ENCODE results near the gene PPP1R2. TPM values are rescaled to one million over a fixed set of nuclear protein-coding genes. Genes with fewer than 3 reads are reported as not detected.

Gene PPP1R2
- total and polyA plus RNA-seq, 2 of the 13 experiments (the other 11 are each of a cell fraction or from before 2014, with no cell fraction given): 36.5 to 86.5 TPM

DNA sequence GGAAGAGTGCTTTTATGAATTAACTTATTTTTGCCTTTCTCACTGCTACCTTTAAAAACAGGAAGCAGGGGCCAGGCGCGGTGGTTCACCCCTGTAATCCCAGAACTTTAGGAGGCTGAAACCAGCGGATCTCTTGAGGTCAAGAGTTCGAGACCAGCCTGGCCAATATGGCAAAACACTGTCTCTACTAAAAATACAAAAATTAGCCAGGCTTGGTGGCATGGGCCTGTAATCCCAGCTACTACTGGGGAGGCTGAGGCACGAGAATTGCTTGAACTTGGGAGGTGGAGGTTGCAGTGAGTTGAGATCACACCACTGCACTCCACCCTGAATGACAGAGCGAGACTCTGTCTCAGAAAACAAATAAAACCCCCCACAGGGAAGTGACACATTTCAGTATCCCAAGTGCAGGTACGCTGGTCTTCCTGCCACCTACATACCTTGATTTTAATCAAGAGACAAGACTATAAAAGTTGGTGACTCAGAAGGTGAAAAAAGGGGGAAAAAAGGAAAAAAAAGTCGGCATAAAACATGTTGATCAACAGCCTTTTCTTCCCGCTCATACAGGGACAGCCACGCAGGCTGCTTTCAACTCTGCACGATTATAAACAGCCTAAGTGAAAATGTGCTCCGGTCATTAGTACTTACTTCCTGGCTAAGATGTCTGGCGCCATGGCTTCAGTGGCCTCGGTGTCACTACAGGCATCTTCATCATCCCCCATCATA, 18.8 kb downstream of the PPP1R2 start (continued):
- TF ChIP-seq SNAI1 (CRISPR knock-in tag; IDR thresholded peaks at IDR 0.05; ENCODE audit: borderline replicate concordance): no peak
- no peak for TF ChIP-seq TBX3 (IDR thresholded peaks at IDR 0.05; ENCODE audit: borderline replicate concordance)
- no peak for TF ChIP-seq ZNF567 (CRISPR knock-in tag; IDR thresholded peaks at IDR 0.05; ENCODE audit: borderline replicate concordance)
- no peak for TF ChIP-seq SRY (CRISPR knock-in tag; IDR thresholded peaks at IDR 0.05)
- no peak for TF ChIP-seq ZSCAN20 (CRISPR knock-in tag; IDR thresholded peaks at IDR 0.05; ENCODE audit: borderline replicate concordance)
- TF ChIP-seq NFYB (CRISPR knock-in tag; IDR thresholded peaks at IDR 0.05): no peak
- no peak for TF ChIP-seq FOXO1 (CRISPR knock-in tag; IDR thresholded peaks at IDR 0.05)
- TF ChIP-seq ZNF605 (CRISPR knock-in tag; IDR thresholded peaks at IDR 0.05): no peak
- TF ChIP-seq TBP (CRISPR knock-in tag; IDR thresholded peaks at IDR 0.05): no peak
- no peak for TF ChIP-seq KLF11 (CRISPR knock-in tag; IDR thresholded peaks at IDR 0.05)
- no peak for TF ChIP-seq KDM1A (CRISPR knock-in tag; IDR thresholded peaks at IDR 0.05)
- no peak for TF ChIP-seq KAT2B (IDR thresholded peaks at IDR 0.05; ENCODE audit: borderline replicate concordance, low read depth, low read length)
- no peak for TF ChIP-seq ZNF225 (CRISPR knock-in tag; IDR thresholded peaks at IDR 0.05)
- no peak for TF ChIP-seq MLX (CRISPR knock-in tag; IDR thresholded peaks at IDR 0.05)
- no peak for TF ChIP-seq JARID2 (CRISPR knock-in tag; IDR thresholded peaks at IDR 0.05; ENCODE audit: insufficient replicate concordance)
